HepG2 (cell line): ENCODE data around the gene NAA38.

Experiments
- REST ChIP-seq, 2 experiments: IDR thresholded peaks; 2 replicates each; pipeline ENCODE4 v1.6.1; 2011 to 2012; ENCODE audit warnings: low read length in 2 of 2, borderline replicate concordance in 1 of 2, low read depth in 1 of 2, mild to moderate bottlenecking in 1 of 2, moderate library complexity in 1 of 2
- XRCC5 ChIP-seq: fragments of 200-400 bp; formaldehyde crosslinking; optimal IDR thresholded peaks from 2 replicates; pipeline ENCODE3; 2017; ENCODE audit warnings: mild to moderate bottlenecking, low read length

GRCh38 chr17:7846765-7847661 is 10.3 kb downstream of the NAA38 start:
- no peak for TF ChIP-seq XRCC5
- no peak for TF ChIP-seq REST (IDR thresholded peaks at IDR 0.05; ENCODE audit: borderline replicate concordance in 1 of 2, low read depth in 1 of 2, low read length in 2 of 2)
